Muscle layer of duodenum (tissue), 2 donors: Measurements from ENCODE around the gene IL10RB.

Experiments used
- H3K27ac ChIP-seq: one replicate; pipeline ENCODE4 v1.7.0; 2013; ENCODE audit warnings: mild to moderate bottlenecking, low read length
- H3K27me3 ChIP-seq: one replicate; pipeline ENCODE4 v1.7.0; 2013; ENCODE audit warnings: low read depth, mild to moderate bottlenecking, control low read depth, low read length
- H3K36me3 ChIP-seq, 2 donors: one replicate each; pipeline ENCODE4 v1.7.0; 2013; ENCODE audit warnings: low read length in 2 of 2, control low read depth in 1 of 2, mild to moderate bottlenecking in 1 of 2; ENCODE audit not compliant: insufficient read depth in 2 of 2, control insufficient read depth in 1 of 2
- H3K4me1 ChIP-seq, 2 donors: one replicate each; pipeline ENCODE4 v1.7.0; 2013; ENCODE audit warnings: low read length in 2 of 2, mild to moderate bottlenecking in 2 of 2, control low read depth in 1 of 2, moderate library complexity in 1 of 2; ENCODE audit not compliant: insufficient read depth in 2 of 2, control insufficient read depth in 1 of 2
- H3K4me3 ChIP-seq, 2 donors: one replicate each; pipeline ENCODE4 v1.7.0; 2013; ENCODE audit warnings: low read length in 2 of 2, low read depth in 1 of 2, mild to moderate bottlenecking in 1 of 2
- H3K9me3 ChIP-seq, 2 donors: one replicate each; pipeline ENCODE4 v1.7.0; 2013; ENCODE audit warnings: low read length in 2 of 2, control low read depth in 1 of 2, mild to moderate bottlenecking in 1 of 2; ENCODE audit not compliant: control insufficient read depth in 1 of 2
- donor health status: healthy.

IL10RB gene

DNA sequence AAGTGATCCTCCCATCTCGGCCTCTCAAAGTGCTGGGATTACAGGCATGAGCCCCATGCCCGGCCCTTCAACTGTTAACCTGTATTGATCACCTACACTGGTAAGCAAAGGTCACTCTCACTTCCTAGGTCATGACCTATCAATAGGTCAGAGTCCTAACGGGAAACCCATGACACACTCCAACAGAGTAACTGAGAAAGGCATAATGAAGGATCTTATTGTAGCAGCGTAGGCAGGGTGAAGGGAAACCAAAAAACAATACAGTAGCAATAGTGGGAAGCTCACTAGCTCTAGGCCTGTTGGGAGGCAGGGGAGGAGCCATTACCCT, 39.1 kb downstream of the IL10RB start:
- H3K36me3 ChIP-seq: no peaks in the 10 kb centered on the region
- no peaks in the 10 kb centered on the region for H3K9me3 ChIP-seq
- no peak overlapping the region for H3K4me3 ChIP-seq
- no peak overlapping the region for H3K27ac ChIP-seq
- H3K4me1 ChIP-seq: peaks cover 5 to 20% of the 10 kb centered on the region in 2 donors
- no peaks in the 10 kb centered on the region for H3K27me3 ChIP-seq

DNA sequence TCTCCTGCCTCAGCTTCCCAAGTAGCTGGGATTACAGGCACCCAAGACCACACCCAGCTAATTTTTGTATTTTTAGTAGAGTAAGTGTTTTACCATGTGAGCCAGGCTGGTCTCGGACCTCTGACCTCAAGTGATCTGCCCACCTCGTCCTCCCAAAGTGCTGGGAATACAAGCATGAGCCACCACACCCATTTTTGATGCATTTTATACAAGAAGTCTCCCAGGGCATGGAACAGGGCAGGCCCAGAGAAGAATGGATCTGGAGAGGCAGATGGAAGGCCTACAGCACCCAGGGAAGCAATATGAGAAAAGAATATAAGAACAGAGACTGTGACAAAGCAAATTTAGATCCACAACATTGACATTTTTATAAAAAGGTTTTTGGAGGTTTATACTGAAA, 39.8 kb downstream of the IL10RB start:
- no peaks in the 10 kb centered on the region for H3K9me3 ChIP-seq
- H3K27me3 ChIP-seq: no peaks in the 10 kb centered on the region
- H3K4me3 ChIP-seq: no peak overlapping the region
- no peak overlapping the region for H3K27ac ChIP-seq
- peaks cover 5 to 15% of the 10 kb centered on the region in 2 donors for H3K4me1 ChIP-seq
- H3K36me3 ChIP-seq: no peaks in the 10 kb centered on the region

DNA sequence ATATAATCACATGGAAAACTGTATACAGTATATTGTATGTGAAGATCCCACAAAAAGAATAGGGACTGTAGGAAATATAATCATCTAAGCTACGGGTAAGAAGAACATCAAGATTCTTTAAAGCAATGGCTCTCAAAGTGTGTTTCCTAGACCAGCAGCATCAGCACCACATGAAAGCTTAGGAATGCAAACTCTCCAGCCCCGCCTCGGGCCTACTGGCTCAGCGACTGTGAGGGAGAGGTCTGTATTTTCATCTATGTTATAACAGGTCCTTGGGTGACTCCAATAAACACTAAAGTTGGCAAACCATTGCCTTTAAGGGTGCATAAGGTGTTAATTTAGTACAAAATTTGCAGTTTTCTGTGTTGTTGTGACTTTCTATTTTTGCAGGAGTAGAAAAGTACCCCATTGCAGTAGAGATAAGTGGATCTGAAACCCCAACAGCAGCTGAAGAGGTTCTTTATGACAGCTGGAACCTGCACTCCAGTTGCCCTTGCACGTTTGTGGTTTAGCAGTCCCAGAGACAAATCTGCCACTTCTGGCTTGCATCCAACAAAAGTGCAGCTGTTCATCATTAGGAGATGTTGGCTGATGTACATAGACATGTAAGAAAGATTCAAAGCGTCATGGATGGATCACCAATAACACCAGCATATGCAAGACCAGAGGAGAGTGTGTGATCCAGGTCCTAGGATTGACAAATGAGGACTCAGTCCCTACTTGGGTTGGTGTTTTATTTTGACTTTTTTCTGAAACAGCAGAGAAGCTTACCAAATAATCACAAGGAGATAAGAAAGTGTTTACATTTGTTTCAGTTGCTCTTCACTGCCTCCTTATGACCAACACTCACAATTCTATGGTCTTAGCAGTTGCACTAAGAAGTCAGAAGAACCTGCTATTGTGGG, 42.7 kb downstream of the IL10RB start:
- Histone ChIP-seq H3K9me3 (no peaks in the 10 kb centered on the region), H3K27ac (no peak overlapping the region), H3K4me3 (no peak overlapping the region), H3K36me3 (no peaks in the 10 kb centered on the region), H3K27me3 (no peaks in the 10 kb centered on the region), H3K4me1 (peaks cover 0 to 5% of the 10 kb centered on the region in 2 donors)

DNA sequence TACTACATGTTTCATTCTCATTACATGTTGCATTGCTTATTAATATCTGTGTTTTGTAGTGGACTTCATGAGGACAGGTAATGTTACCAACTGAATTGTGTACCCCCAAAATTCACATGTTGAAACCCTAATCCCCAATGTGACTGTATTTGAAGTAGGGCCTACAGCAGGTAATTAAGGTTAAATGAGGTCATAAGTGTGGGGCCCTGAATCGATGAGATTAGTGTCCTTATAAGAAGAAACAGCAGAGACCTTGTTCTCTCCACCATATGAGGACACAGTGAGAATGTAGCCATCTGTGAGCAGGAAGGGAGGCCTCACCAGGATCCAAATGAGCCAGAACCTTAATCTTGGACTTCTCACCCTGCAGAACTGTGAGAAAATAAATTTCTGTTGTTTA, 43.6 kb downstream of the IL10RB start:
- no peak overlapping the region for H3K27ac ChIP-seq

DNA sequence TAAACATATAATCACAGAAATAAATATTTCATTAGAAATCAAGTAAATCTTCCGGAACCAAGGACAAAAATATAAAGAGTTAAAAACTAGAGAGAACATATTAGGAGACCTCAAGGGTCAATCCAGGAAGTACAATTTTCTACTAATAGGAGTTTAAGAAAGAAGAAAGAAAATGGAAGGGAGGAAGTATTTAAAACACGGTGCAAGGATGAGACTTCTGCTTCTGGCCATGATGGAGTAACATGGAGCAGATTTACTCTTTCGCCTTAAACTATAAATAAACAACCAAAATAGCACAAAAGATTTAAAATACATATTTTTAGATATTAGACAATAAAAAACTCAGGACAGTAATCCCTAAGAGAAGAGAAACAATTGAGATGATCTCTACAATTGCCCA, 46.0 kb downstream of the IL10RB start:
- Histone ChIP-seq H3K36me3 (no peaks in the 10 kb centered on the region), H3K27ac (no peak overlapping the region), H3K4me3 (no peak overlapping the region), H3K27me3 (no peaks in the 10 kb centered on the region), H3K4me1 (peaks cover 0 to 5% of the 10 kb centered on the region in 2 donors), H3K9me3 (no peaks in the 10 kb centered on the region)

More for the DNA sequence above, 43.6 kb downstream of the IL10RB start:
- Histone ChIP-seq H3K4me1 (peaks cover 0 to 5% of the 10 kb centered on the region in 2 donors), H3K27me3 (no peaks in the 10 kb centered on the region), H3K4me3 (no peak overlapping the region), H3K9me3 (no peaks in the 10 kb centered on the region), H3K36me3 (no peaks in the 10 kb centered on the region)

DNA sequence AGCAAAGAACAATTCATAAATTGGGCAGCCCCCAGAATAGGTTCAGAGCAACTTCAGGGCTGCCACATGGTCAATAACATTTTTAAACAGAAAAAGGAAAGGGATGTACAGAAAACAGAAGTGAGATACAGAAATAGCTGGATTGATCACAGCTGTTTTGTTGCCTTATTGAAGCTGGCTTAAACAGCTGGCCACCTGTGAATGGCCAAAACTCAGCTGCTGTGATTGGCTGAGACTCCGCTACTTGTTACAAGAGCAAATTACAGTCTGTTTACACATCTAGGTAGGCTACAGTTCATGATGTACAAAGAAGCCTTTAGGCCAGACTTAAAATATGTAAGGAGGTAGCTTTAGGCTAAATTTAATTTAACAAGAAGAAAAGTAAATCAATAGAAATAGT, 47.0 kb downstream of the IL10RB start:
- Histone ChIP-seq H3K4me3 (no peak overlapping the region), H3K9me3 (no peaks in the 10 kb centered on the region), H3K36me3 (no peaks in the 10 kb centered on the region), H3K27me3 (no peaks in the 10 kb centered on the region), H3K4me1 (peaks cover 0 to 5% of the 10 kb centered on the region in 2 donors), H3K27ac (no peak overlapping the region)

DNA sequence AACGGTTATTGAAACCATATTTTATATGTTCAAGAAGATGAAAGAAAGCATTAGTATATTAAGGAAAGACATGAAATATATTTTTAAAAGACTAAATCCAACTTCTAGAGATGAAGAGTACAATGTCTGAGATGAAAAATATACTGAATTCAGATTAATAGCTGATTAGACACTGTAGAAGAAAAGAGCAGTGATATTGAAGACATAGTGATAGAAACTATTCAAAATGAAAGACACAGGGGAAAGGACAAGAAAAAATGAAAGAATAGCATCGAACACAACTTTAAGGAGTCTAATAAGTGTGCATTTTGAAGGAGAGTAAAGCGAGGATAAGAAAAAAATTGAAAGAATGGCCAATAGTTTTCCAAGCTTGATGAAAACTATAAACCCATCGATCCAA, 47.4 kb downstream of the IL10RB start:
- Histone ChIP-seq H3K4me3 (no peak overlapping the region), H3K27ac (no peak overlapping the region), H3K36me3 (no peaks in the 10 kb centered on the region), H3K27me3 (no peaks in the 10 kb centered on the region), H3K9me3 (no peaks in the 10 kb centered on the region), H3K4me1 (peaks cover 0 to 5% of the 10 kb centered on the region in 2 donors)

DNA sequence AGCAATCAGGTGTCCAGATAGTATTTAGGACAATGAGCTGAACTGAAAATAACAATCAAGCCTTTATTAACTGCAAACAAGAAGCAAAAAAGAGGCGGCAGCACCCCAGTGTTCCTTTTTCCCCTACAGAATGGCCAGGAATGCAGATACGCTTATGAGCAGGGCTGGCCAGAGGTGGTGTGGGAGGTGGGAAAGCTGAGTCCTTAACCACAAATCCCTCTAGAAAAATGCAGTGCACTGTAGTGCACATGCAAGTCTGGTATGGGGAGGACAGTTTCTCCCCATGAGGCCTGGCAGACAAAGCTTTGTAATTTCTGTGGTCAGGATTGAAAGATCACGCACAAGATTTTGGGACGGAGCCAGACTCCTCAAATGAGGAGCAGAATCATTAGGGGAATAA, 47.9 kb downstream of the IL10RB start:
- H3K27ac ChIP-seq: no peak overlapping the region
- H3K4me3 ChIP-seq: no peak overlapping the region
- no peaks in the 10 kb centered on the region for H3K9me3 ChIP-seq
- peaks cover 0 to under 1% of the 10 kb centered on the region in 2 donors for H3K4me1 ChIP-seq
- no peaks in the 10 kb centered on the region for H3K27me3 ChIP-seq
- no peaks in the 10 kb centered on the region for H3K36me3 ChIP-seq

DNA sequence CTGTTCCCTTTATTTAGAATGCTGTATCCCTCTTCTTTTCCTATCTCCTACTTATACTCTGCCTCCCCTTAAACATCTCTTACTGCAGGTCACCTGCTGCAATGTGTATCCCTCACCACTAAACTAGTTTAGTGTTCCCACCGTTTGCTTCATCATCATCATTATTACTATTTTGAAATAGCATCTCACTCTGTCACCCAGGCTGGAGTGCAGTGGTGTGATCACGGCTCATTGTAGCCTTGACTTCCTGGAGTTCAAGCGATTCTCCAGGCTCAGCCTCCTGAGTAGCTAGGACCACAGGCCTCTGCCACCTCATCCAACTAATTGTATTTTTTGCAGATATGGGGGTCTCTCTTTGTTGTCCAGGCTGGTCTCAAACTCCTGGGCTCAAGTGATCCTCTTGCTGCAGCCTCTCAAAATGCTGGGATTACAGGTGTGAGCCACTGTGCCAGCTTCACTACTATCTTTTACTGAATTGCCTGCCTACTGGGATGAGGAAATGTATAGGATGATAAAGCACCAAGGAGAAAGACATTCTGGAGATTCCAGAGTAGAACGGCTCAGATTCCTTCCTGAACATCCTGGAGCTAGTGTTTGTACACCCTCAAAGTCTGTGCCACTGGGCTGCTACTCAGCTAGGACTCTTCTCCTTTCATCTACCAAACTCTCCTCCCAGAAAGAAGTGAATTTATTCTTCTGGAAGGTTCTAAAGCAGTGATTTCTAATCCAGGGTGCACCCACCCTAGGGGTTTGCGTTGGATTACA, 50.0 kb downstream of the IL10RB start:
- H3K27ac ChIP-seq: no peak overlapping the region
- no peaks in the 10 kb centered on the region for H3K36me3 ChIP-seq

DNA sequence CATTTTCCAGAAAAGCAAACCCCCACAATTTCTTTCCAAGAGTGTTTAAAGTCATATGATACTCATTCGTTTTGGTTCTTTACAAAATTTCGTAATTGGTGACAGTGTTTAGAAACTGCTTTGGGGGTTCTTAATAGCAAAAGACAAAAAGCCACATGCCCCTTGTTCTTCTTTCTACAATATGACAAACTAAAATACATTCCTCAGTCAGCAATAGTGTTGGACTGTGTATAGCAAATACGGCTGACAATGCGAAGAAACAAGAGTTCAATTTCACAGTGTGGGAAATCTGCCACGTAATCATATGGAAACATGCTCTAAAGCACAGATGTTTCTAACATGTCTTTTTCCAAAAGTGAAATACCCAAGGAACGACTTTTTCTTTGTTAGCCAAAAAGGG, 51.0 kb downstream of the IL10RB start:
- H3K27ac ChIP-seq: no peak overlapping the region
- no peaks in the 10 kb centered on the region for H3K36me3 ChIP-seq
- no peak overlapping the region for H3K4me3 ChIP-seq
- no peaks in the 10 kb centered on the region for H3K27me3 ChIP-seq
- no peaks in the 10 kb centered on the region for H3K9me3 ChIP-seq
- H3K4me1 ChIP-seq: no peaks in the 10 kb centered on the region

More for the DNA sequence above, 50.0 kb downstream of the IL10RB start:
- no peaks in the 10 kb centered on the region for H3K4me1 ChIP-seq
- H3K4me3 ChIP-seq: no peak overlapping the region
- H3K27me3 ChIP-seq: no peaks in the 10 kb centered on the region
- H3K9me3 ChIP-seq: no peaks in the 10 kb centered on the region

DNA sequence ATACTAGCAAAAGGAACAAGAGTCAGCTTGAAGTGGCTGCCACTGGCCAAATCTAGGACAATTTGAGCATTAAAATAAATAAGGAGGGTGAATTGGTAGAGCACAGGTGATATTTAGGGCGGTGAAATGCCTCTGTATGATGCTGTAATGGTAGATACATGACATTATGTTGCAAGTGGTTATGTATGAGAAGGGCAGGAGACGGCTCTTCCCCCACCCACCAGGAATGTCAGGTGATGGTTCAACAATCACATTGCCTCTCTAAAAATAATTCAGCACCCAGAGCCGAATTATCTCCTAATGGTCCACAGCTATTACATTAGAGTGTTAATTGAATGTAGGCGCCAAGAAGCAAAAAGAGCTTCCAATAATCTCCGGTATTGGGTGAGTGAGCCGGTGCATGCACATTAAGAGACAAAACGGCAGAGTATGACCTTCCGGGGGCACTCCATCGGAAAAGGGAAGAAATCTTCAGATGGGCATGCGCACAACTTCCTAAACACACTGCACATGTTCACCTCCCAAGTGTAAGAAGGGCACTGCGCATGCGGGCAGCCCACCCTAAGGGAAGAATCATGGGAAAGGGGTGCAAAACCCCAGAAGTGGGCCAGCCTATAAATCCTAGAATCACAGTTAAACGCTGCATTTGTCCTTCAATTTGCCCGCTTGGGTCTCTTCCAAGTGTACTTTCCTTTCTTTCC, 51.8 kb downstream of the IL10RB start:
- H3K4me3 ChIP-seq: no peak overlapping the region
- no peaks in the 10 kb centered on the region for H3K9me3 ChIP-seq
- H3K36me3 ChIP-seq: no peaks in the 10 kb centered on the region
- H3K27ac ChIP-seq: no peak overlapping the region
- no peaks in the 10 kb centered on the region for H3K4me1 ChIP-seq
- no peaks in the 10 kb centered on the region for H3K27me3 ChIP-seq
